LoVo (cell line): ENCODE measurements around the gene INHBB.

Experiments used
- DNase-seq: peaks from one replicate; pipeline ENCODE4 v3.0.0-alpha.2; 2016; ENCODE audit warnings: low spot score

Gene INHBB

GRCh38 chr2:120398051-120398995 is 52.4 kb downstream of the INHBB start:
- DNase-seq = no peak

- DNase-seq = peak; percentile 52
These were observed 53.3 kb downstream of the INHBB start for GRCh38 chr2:120398996-120399888.

DNA sequence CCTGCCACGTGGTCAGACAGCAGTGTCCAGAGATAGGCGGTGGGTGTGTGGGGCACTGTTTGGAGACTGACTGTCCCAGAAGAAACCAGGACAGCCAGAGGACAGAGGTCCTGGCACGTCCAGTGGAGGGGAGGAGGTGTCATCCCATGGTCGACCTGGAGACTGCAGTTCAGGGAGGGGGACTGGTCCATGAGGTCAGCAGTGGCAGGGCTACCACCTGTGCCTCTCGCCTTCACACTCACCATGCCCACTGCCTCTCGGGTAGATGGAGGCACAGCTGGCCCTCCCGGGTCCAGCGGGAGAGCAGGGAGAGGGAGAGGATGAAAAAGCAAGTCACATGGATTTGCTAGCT is 53.9 kb downstream of the INHBB start:
- DNase-seq = no peak

- DNase-seq = no peak
These were observed 54.6 kb downstream of the INHBB start for GRCh38 chr2:120400551-120400950.
